ENCODE measurements around the gene CHN1.

The CHN1 gene

DNA sequence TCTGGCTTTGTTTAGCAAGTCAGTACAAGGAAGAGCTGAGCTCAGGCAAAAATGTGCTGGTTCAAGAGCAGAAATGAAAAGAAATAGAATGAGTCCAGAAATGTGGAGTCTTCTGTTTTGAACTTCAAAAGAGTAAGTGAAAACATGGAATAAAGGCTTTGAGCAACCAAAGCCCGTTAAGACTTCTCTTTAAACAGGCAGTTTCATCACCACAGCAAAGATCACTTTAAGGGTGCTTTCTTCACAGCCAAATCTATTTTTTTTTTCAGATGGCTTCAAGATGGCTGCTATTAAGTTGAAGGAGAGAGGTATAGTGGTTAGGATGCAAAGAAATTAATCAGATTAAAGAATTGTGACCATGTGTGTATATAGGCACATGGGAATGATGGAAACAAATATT lies 238.9 kb downstream of the CHN1 start:
- DNase-seq (ENCODE audit: low spot score): no peak

DNA sequence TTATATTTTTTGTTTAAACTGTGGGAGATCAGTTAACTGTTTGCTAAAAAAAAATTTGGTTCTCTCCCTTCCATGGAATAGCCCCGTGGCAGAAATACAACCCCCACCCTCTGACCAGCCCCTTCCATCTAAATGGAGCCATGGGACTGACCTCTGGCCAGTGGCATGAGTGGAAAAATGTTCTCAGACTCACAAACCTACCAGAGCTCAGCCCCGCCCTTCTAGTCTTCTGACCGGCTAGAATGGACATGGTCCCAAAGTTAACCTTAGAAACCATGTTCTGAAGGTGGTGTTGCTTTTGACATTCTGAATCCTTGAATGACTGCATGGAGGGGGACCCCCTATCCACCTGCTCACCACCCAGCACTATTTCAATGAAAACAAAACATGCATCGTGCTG lies 239.6 kb downstream of the CHN1 start:
- no peak for DNase-seq (ENCODE audit: low spot score)

- DNase-seq (ENCODE audit: low spot score): peak; percentile 45
These were observed 240.6 kb downstream of the CHN1 start, which contains the start of gene CHRNA1 for GRCh38 chr2:174764280-174765255. TSS of gene CHRNA1 (minus strand) at chr2:174764472. CDS start at chr2:174764394, 78 bp downstream.

- no peak for DNase-seq (ENCODE audit: low spot score)
These were observed 241.4 kb downstream of the CHN1 start for GRCh38 chr2:174763780-174764179.

GRCh38 chr2:174762464-174762863 lies 242.7 kb downstream of the CHN1 start:
- DNase-seq (ENCODE audit: low spot score): no peak

GRCh38 chr2:174761837-174762236 lies 243.3 kb downstream of the CHN1 start:
- DNase-seq (ENCODE audit: low spot score): peak; percentile 13

GRCh38 chr2:174760845-174761473 lies 244.2 kb downstream of the CHN1 start:
- DNase-seq (ENCODE audit: low spot score): no peak

DNA sequence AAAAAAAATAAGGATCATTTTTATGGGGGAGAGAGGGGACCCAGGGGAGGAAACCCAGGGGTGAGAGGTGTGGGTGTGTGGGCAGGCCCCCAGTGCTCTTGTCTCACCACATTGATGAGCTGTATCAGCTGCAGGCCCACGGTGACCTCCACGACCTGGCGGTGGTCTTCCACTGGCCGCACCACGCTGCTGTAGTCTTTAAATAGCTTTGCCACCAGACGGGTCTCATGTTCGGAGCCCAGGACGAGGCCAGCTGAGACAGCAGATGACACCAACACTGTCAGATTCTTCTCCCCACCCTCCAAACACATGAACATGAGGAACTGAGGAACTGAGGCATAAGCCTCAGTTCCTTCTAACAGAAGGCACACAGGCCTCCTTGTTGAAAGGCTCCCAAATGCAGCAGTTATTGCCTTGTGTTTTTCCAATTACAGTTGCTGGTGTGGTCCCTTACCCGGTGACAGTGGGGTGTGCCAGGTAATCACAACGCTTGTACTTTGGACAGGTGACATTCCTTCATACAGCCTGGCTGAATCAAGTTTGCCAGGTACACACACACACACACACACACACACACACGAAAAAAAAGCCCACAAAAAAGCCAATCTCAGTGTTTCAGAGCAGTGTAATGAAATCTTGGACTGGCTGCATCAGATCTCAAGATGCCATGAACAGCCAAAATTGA lies 245.7 kb downstream of the CHN1 start:
- DNase-seq (ENCODE audit: low spot score): no peak

DNA sequence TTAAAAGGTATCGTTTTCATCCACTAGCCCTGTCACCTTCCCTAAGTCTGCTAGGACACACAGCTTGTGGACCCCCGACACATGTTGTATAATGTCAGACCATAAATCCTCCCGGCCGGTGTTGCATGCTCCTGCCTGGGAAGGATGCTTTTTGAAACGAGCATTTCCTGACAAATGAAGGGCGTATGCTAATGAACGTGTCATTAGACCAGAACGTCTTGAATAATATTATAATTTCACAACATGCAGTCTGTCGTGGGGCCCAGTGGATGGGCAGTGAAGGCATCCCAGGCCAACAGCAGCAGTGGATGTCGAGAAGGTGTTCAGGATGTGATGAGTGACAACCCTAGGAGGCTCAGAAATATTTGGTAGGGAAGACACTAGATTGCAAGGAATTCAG lies 248.4 kb downstream of the CHN1 start:
- DNase-seq (ENCODE audit: low spot score): no peak

- DNase-seq (ENCODE audit: low spot score): peak; percentile 77
These were observed 252.0 kb downstream of the CHN1 start for GRCh38 chr2:174753038-174753633.

DNA sequence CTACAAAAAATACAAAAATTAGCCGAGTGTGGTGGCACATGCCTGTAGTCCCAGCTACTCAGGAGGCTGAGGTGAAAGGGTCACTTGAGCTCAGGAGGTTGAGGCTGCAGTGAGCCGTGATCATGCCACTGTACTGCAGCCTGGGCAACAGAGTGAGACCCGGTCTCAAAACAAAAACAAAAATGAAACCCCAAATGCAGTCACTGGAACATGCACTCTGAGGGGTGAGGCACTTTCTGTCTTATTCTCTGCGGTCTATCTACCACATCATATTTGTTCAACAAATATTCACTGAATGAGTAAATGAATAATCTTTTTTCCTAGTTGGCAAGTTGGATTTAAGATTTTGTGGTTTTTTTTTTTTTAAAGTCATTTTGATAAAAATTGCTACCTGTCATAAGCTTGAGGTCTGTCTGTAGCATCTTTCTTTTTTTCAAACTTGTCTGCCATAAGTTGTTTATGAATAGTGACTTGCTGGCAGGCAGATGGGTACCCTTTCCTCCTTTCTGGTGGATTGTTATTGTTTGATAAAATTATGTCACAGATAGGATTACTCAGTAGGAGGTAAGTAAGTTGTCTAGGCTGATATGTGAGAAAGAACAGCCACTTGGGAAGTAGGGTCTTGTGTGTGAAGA lies 252.7 kb downstream of the CHN1 start:
- DNase-seq (ENCODE audit: low spot score): peak; percentile 88

DNA sequence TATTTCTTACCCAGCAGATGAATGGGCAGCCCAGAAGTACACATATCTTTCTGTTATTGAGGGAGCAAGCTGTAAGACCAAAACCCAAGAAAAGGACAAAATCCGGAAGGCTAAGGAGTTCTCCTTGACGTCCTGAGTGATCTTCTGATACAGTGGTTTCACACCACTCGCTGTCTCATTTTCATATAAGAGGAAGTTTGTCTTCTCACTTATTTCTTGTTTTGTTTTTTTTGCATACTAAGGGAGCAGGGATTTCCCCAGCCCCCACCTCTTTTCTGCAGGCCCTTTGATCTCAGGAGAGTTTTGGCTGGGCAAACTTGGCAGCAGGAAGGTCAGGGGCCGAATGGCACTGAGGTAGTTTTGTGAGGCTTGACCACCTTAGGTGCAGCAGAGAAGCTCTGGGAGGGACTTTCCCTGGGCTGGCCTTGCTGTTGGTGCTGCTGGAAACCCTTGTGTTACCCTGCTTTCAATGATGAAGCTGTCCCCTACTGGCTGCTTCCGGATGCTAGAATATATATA lies 254.2 kb downstream of the CHN1 start:
- DNase-seq (ENCODE audit: low spot score): no peak

DNA sequence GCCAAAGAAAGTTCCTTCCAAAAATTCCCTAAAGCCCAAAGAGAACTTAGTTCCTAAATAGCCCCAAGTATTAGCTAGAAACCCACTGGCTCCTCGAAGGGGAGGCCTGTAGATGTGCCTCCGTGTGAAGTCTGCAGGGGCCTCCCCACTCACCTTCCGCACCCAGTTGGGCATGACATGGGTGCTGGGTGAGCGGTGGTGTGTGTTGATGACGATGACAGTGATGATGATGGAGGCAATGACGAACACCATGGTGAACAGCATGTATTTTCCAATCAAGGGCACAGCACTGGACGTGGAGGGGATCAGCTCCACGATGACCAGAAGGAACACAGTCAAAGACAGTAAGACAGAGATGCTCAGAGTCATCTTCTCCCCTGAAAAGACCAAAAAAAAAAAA lies 255.4 kb downstream of the CHN1 start:
- DNase-seq (ENCODE audit: low spot score): no peak

DNA sequence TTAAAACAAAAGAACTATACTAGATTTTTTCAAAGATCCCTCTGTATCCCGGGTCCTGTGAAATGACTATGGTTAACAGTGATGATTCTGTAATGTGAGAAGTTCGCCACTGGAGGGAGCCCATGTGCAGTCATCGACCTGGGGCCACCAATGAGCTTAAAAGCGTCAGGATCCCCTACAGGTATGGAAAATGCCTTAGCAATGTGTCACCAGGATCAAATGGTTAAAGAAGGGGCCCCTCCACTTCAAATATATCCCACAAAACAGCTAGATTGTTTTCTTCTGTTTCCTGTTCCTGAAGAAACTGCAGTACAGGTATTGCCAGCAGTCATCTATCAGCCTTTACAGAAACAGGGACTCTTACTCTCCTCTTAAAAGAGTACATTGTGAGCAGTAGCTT lies 256.2 kb downstream of the CHN1 start:
- peak; percentile 81 for DNase-seq (ENCODE audit: low spot score)

Data from kidney tubule cell (primary cell).